NCI-H1694 (cell line): ENCODE measurements around the gene C19orf25.

Source experiments
- DNase-seq: peaks from one replicate; lab custom pipeline; 2025; lab: John Stamatoyannopoulos, UW

C19orf25 gene

DNA sequence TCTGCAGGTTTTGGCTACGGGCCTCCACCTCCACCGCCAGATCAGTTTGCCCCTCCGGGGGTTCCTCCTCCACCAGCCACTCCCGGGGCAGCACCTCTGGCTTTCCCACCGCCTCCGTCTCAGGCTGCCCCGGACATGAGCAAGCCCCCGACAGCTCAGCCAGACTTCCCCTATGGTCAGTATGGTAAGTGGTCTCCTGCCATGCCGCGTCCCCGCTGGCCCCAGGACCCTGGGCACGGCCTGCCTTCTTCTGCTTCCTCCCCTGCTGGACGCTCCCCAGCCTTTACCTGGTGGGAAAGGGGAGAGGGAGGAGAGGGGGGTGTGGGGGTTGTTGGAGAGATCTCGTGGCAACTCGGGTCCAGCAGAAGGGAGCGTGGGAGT is 46.5 kb downstream of the C19orf25 start:
- no peak for DNase-seq

DNA sequence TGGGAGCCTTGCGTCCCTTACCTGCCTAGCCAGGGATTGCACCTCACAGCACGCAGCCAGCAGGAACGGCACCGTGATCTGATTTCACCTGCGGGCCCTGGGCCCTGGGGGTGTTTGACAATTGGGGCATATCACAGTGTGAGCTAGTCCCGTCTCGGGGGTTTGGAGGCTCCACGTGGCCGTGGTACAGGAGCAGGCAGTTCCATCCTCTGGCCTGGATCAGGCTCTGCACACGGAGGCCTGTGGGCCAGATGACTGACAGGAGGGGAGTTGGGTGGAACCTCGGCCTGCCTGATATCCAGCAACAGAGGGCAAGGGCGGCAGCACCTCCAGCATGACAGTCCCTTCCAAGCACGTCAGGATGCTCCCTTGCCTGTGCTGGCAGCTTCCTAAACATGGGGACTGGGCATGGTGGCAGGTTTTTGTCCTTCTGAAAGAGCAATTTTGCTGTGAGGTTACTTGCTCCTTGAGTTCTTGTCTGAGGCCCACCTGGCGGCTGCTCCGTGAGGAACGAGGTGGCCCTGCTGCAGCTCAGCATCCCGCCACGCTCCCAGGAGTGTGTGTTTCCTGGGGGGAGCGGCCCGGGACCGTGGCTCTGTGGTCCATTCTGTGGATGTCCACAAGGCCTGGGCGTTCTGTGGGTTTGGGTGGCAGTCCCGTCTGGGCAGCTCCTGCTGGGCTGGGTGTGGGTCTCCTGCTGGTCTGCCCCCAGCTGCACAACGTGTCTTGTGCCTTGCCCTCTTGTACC is 47.1 kb downstream of the C19orf25 start:
- DNase-seq = no peak

DNA sequence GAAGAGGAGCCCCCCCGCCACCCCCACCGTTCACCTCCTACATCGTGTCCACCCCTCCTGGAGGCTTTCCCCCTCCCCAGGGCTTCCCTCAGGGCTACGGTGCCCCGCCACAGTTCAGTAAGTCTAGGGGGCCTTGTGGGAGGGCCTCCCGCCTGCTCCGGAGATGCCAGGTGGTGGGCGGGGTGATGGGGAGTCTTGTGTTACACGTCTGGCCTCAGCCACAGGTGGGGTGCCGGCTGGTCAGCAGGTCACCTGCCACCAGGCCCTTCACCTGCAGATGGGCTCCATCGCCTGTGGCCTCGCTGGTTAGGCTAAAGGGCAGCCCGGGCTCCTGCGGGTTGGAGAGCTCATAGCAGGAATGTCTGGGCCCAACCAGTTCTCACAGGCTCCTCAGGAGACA is 48.8 kb downstream of the C19orf25 start:
- no peak for DNase-seq

DNA sequence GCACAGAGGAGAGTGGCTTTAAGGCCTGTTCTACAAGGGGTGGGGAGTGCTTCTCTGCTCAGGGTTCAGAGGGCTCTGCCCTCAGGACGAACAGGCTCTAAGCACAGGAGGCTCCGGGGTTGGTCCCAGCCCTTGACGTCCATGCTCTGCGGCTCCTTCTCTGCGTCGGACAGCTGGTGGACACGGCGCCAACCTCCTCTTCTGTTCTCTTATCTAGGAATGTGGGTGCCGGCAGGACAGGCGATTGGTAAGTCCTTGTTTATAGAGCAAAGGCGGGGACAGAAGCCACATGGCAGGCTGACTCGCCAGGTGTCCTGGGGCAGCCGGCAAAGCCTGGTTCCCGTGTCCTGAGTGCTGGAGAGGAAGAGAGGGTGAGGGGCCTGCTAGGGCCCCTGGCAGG is 49.3 kb downstream of the C19orf25 start:
- no peak for DNase-seq

DNA sequence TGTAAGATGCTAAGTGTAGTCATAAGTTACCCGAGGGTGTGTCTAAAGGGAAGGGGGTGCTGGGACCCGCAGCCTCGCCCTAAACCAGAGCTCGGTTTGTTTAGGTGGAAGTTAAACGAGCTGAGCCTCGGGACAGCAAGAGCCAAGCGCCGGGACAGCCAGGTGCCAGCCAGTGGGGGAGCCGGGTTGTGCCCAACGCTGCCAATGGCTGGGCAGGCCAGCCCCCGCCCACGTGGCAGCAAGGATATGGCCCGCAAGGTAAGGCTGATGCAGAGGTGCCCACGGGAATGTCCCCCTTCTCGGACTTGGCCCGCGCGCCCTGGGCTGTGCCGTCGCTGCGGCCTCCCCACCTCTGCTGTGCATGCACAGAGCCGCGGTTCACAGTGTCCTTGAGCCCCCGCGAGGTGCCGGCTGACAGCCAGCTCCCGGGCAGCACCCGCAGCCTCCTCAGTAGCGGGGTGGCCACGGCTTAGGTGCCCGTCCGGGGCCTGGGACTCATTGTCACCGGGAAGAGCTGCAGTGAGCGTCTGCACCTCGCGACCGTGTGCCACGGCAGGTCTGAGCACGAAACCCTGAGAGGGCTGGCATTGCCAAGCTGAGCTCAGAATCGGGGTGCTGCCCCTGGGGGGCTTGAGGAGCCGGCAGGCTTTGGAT is 50.1 kb downstream of the C19orf25 start:
- DNase-seq = no peak

DNA sequence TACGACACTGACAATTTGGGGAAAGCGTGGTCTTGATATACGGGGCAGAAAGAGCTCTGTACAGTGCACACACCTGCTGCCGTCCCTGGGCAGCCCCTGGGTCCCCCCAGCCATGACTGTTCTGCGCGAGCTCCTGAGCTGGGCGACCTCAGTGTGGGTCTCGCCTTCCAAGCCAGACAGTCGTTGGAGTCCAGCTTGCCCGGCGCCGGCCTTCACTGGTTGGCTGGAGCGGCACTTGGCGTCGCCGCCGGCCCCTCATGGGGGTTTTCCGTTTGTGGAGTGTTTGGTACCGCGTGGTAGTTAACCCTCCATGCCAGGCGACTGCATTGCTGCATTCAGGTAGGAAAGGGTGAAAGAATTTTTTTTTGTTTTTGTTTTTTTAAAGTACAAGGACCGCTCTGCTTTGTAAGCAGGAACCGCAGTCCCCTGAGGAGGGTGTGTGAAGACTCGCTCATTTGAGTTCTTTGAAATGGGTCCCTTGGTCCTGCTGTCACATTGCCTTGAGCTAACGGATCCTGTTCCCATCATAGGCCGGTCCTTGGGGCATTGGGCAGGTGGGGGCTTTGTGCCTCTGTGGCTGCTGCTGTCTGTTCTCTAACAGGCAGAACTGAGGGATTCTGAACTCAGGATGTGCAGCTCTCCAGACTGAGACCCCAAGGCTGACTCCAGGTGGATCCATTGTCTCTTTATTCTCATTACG is 51.6 kb downstream of the C19orf25 start:
- DNase-seq = no peak

DNA sequence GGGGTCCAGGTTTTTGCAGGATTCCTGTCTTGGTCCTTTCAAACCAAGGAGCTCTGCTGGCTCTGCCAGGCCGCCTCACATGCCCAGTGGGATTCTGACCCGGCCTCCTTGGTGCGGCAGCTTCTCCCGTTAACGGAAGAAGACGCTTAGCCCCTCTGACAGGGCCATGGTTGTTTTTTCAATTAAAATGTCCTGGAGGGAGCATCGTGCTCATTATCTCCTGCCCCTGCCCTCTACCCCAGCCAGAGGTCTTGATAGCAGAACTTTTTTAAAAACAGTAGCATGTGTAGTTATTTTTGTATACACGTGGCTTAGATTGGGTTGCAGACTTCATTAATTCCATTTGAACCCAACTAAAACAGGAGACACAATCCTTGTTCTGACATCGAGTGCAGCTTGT is 52.3 kb downstream of the C19orf25 start:
- DNase-seq = no peak

DNA sequence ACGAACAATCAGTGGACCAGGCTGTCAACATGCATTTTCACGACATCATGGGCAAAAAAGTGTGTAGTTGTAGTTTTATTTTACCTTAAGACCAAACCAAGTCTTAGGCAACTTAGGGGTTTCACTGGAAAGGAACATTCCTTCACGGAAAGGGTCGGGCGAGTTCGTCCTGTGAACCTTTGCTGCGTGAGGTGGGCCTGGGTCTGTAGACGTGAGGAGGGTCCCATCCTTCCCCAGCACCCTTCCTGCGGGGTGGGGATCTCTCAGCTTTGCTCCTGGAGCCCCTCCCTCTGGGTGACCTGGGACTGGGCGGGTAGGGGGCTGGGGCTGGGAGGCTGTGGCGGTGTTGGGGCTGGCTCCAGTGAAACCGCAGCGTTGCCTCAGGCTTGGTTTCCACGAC is 53.1 kb downstream of the C19orf25 start:
- no peak for DNase-seq

DNA sequence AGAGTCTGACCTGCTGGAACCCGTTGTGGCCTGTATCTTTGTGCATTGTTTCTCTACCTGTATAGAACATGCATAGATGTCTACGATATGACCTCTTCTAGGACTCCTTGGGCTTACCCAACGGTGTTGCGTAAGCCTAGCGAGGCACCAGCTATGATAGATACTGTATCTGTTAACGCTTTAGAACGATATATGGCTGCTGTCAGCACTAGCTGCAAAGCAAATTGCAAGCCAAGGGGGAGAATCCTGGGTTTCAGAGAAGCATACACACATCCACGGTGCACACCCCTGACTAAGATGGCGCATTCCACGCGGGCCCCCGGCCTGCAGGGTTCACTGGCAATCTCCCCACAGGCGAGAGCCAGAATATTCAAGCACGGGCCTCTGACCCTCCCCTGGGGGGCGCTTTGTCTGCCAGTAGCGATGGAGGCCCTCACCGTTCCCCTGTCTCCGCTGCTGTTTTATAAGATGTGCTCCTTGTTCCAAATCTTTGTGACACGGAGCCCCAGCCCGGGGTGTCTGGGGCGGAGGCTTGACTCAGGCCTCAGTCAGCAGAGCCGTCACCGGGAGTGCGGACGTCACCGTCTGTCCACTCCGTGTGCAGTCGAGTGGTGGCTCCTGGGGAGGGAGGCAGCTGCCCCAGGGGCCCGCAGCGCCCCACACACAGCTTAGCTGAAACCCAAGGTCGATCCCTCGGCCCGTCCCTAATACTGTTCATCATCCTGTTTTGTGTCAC is 53.7 kb downstream of the C19orf25 start:
- DNase-seq = no peak

DNA sequence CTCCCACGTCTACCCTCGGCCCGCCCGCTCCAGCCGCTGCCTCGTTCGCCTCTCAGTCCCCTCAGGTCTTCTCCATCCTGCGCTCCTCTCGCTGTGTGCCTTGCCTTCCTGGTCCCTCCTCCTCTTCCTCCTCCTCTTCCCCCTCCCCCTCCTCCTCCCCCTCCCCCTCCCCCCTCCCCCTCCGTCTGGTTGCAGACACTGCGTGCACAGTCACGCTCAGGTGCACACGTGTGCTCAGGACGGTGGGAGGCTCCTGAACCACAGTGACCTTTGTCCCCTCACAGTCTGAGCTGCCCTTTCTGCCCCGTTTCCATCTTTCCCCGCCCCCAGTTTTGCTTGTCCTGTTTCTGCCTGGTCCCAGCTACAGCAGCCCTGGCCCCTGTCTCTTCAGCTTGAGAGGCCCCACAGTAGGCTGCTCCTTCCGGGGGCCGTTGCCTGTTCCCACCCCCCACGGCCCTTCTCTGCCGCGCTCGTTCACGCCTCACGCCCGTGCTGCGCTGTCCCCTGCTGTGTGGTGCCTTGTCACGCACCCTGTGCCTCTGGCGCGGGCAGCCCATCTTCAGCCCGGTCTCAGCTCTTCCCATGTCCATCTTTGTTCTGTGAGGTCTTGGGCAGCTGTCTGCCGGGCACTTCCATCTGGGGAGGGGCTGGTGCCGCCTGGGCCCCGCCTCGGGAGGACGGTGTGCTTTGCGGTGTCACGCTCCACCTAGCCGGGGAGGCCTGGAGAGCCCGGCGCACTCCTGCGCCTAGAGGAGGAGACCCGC is 54.6 kb downstream of the C19orf25 start:
- DNase-seq = no peak

DNA sequence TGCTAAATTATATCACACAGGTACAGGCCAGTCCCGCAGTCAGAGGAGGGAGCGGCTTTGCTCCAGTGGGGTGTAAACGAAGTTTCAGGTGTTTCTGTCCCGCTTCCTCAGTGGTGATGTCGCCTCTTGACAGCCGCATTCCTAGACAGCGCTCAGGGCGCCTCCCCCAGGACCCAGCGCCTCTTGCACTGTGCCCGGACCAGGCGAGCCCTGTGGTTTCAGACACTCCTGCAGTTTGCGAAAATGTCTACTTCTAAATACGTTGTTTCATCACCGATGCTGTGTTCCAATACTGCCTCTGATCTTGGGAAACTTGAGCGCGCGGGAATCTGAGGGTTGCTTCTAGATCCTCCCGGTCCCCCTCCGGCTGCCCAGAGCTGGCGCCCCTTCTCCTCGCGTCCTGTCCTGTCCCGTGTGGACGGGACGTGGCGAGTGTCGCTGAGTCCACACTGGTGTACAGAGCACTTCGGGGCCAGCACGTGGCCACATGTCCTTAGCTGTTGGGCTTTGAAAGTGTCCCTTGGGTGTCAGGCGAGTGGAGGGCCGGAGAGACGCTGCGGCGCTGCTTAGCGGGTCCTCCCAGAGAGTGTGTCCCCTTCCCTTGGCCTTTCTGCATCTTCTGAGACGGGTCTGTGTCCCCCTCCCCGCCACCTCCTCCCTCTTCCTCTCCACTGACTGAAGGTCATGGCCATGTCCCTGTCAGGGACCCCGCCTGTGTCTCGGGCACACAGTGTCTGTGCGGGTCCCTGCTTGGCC is 55.4 kb downstream of the C19orf25 start:
- DNase-seq = no peak
